ENCODE results near the gene SGCA. TPM values are rescaled to one million over a fixed set of nuclear protein-coding genes. Genes with fewer than 3 reads are reported as not detected.

SGCA gene
- total and polyA plus RNA-seq, 9 of the 15 experiments (the other 6 are each of a cell fraction or from before 2014, with no cell fraction given) = not detected

DNA sequence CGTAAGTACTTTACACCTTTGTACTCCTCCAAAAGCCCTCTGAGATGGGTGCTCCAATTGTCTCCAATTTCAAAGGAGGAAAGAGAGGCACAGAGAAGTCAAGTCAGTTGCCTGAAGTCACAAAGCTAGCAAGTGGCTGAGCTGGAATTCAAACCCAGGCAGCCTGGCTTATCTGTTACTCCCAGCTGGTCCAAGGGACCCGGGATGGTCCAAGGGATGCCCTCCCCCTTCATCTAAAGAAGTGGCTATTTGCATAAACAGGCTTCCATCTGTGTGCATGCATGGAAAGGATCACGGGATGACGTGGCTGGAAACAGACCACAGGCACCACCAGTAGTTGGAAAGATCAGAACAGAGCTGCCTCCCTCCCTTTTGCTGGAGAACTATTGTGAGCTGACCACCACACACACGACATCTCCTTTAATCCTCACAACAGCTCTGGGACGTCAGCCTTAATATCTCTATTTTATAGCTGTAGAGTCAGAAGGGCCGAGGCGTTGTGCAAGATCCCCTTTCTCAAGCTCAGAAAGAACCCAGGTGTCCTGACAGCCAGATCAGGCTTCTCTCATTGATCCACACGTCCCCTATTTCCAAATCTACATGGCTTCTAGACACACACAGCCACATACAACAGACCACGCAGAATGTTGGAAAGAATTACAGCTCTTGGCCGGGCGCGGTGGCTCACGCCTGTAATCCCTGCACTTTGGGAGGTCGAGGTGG lies 46.5 kb downstream of the SGCA start (continued):
- TF ChIP-seq, protein P1, sequence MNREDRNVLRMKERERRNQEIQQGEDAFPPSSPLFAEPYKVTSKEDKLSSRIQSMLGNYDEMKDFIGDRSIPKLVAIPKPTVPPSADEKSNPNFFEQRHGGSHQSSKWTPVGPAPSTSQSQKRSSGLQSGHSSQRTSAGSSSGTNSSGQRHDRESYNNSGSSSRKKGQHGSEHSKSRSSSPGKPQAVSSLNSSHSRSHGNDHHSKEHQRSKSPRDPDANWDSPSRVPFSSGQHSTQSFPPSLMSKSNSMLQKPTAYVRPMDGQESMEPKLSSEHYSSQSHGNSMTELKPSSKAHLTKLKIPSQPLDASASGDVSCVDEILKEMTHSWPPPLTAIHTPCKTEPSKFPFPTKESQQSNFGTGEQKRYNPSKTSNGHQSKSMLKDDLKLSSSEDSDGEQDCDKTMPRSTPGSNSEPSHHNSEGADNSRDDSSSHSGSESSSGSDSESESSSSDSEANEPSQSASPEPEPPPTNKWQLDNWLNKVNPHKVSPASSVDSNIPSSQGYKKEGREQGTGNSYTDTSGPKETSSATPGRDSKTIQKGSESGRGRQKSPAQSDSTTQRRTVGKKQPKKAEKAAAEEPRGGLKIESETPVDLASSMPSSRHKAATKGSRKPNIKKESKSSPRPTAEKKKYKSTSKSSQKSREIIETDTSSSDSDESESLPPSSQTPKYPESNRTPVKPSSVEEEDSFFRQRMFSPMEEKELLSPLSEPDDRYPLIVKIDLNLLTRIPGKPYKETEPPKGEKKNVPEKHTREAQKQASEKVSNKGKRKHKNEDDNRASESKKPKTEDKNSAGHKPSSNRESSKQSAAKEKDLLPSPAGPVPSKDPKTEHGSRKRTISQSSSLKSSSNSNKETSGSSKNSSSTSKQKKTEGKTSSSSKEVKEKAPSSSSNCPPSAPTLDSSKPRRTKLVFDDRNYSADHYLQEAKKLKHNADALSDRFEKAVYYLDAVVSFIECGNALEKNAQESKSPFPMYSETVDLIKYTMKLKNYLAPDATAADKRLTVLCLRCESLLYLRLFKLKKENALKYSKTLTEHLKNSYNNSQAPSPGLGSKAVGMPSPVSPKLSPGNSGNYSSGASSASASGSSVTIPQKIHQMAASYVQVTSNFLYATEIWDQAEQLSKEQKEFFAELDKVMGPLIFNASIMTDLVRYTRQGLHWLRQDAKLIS (CRISPR knock-in tag; IDR thresholded peaks at IDR 0.05) = no peak
- TF ChIP-seq ZNF551 (CRISPR knock-in tag; IDR thresholded peaks at IDR 0.05) (no peak), ZNF586 (CRISPR knock-in tag; conservative IDR thresholded peaks at IDR 0.05) (no peak), ZSCAN29 (IDR thresholded peaks at IDR 0.05) (no peak), GTF2A2 (tag; IDR thresholded peaks at IDR 0.05) (no peak), ZNF785 (CRISPR knock-in tag; IDR thresholded peaks at IDR 0.05) (no peak), FIP1L1 (IDR thresholded peaks at IDR 0.05; ENCODE audit: low read depth, low read length, poor library complexity, severe bottlenecking) (no peak), PTBP1 (IDR thresholded peaks at IDR 0.05; ENCODE audit: low read depth, low read length) (no peak), ZNF324 (CRISPR knock-in tag; IDR thresholded peaks at IDR 0.05) (no peak), HDAC2 (IDR thresholded peaks at IDR 0.05) (peak; percentile 78), NR1H2 (CRISPR knock-in tag; IDR thresholded peaks at IDR 0.05) (no peak), ZNF511 (CRISPR knock-in tag; IDR thresholded peaks at IDR 0.05) (no peak), TBL1XR1 (IDR thresholded peaks at IDR 0.05; ENCODE audit: low read length in 2 of 2) (no peak), BHLHE40 (IDR thresholded peaks at IDR 0.05; ENCODE audit: low read length) (peak; percentile 35; the same call in 1 of the 2 replicates), TAL1 (IDR thresholded peaks at IDR 0.05) (peak; percentile 72), HOMEZ (CRISPR knock-in tag; IDR thresholded peaks at IDR 0.05) (no peak), ZNF444 (CRISPR knock-in tag; IDR thresholded peaks at IDR 0.05) (no peak), PCBP2 (IDR thresholded peaks at IDR 0.05; ENCODE audit: low read depth, low read length, poor library complexity, severe bottlenecking) (no peak), ZNF766 (CRISPR knock-in tag; conservative IDR thresholded peaks at IDR 0.05) (no peak), ZBED1 (IDR thresholded peaks at IDR 0.05) (no peak), CHD1 (IDR thresholded peaks at IDR 0.05; ENCODE audit: low read length) (no peak)
- TF ChIP-seq, protein P2, sequence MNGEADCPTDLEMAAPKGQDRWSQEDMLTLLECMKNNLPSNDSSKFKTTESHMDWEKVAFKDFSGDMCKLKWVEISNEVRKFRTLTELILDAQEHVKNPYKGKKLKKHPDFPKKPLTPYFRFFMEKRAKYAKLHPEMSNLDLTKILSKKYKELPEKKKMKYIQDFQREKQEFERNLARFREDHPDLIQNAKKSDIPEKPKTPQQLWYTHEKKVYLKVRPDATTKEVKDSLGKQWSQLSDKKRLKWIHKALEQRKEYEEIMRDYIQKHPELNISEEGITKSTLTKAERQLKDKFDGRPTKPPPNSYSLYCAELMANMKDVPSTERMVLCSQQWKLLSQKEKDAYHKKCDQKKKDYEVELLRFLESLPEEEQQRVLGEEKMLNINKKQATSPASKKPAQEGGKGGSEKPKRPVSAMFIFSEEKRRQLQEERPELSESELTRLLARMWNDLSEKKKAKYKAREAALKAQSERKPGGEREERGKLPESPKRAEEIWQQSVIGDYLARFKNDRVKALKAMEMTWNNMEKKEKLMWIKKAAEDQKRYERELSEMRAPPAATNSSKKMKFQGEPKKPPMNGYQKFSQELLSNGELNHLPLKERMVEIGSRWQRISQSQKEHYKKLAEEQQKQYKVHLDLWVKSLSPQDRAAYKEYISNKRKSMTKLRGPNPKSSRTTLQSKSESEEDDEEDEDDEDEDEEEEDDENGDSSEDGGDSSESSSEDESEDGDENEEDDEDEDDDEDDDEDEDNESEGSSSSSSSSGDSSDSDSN (IDR thresholded peaks at IDR 0.05; ENCODE audit: borderline replicate concordance in 1 of 2, low read depth in 2 of 2, low read length in 2 of 2) = no peak
